HepG2 (cell line): ENCODE data around the gene MTHFD1L. TPM values are rescaled to one million over a fixed set of nuclear protein-coding genes. Genes with fewer than 3 reads are reported as not detected.

Experiments used
- ADNP ChIP-seq: sonication (generic); formaldehyde crosslinking; IDR thresholded peaks from 2 replicates; pipeline ENCODE4 v1.4.0; 2020; ENCODE audit warnings: missing genetic modification reagents
- ARHGAP35 ChIP-seq: sonication (generic); formaldehyde crosslinking; IDR thresholded peaks from 2 replicates; pipeline ENCODE4 v1.9.0; 2022; ENCODE audit warnings: mild to moderate bottlenecking, inconsistent platforms, moderate library complexity, missing genetic modification reagents, borderline replicate concordance
- ATF1 ChIP-seq: IDR thresholded peaks from 2 replicates; pipeline ENCODE4 v1.6.1; 2016; ENCODE audit warnings: mild to moderate bottlenecking, control low read depth
- CCAR2 ChIP-seq: fragments of 200-400 bp; formaldehyde crosslinking; optimal IDR thresholded peaks from 2 replicates; pipeline ENCODE3; 2018; ENCODE audit warnings: low read depth, mild to moderate bottlenecking, low read length, moderate library complexity
- GLI4 ChIP-seq: sonication (generic); formaldehyde crosslinking; IDR thresholded peaks from 2 replicates; pipeline ENCODE4 v1.5.1; 2020; ENCODE audit warnings: missing genetic modification reagents, mild to moderate bottlenecking, moderate library complexity, borderline replicate concordance
- GTF2F1 ChIP-seq: fragments of 150-350 bp; IDR thresholded peaks from 2 replicates; pipeline ENCODE4 v1.6.1; 2014; ENCODE audit warnings: low read length
- HMG20A ChIP-seq: IDR thresholded peaks from 2 replicates; pipeline ENCODE4 v1.6.1; 2016; ENCODE audit warnings: borderline replicate concordance
- KDM1A ChIP-seq: IDR thresholded peaks from 2 replicates; pipeline ENCODE4 v1.6.1; 2016; ENCODE audit warnings: missing compliant biosample characterization
- KDM2A ChIP-seq: sonication (generic); formaldehyde crosslinking; IDR thresholded peaks from 2 replicates; pipeline ENCODE4 v1.4.0; 2020; ENCODE audit warnings: low read depth, missing genetic modification reagents, borderline replicate concordance
- KDM3A ChIP-seq: IDR thresholded peaks from 2 replicates; pipeline ENCODE4 v1.6.1; 2018; ENCODE audit warnings: low read depth, missing compliant biosample characterization
- MEIS2 ChIP-seq: sonication (generic); formaldehyde crosslinking; IDR thresholded peaks from 2 replicates; pipeline ENCODE4 v1.9.0; 2021; ENCODE audit warnings: mild to moderate bottlenecking, missing genetic modification reagents
- SOX13 ChIP-seq, 3 experiments: fragments of 450-650 bp in 1 of 3; sonication (generic) in 1 of 3; formaldehyde crosslinking in 1 of 3; IDR thresholded peaks in 2 of 3; conservative IDR thresholded peaks in 1 of 3; 2 replicates each; pipeline versions ENCODE4 v1.5.0 to v1.6.1; 2016 to 2020; ENCODE audit warnings: antibody characterized with exemption in 1 of 3, mild to moderate bottlenecking in 1 of 3, missing compliant biosample characterization in 1 of 3, missing genetic modification reagents in 1 of 3, moderate library complexity in 1 of 3
- XRCC5 ChIP-seq: fragments of 200-400 bp; formaldehyde crosslinking; optimal IDR thresholded peaks from 2 replicates; pipeline ENCODE3; 2017; ENCODE audit warnings: mild to moderate bottlenecking, low read length
- ZBTB20 ChIP-seq: sonication (generic); formaldehyde crosslinking; IDR thresholded peaks from 2 replicates; pipeline ENCODE4 v1.8.1; 2023; ENCODE audit warnings: missing genetic modification reagents, low read depth, mild to moderate bottlenecking, borderline replicate concordance
- ZFP36L1 ChIP-seq: sonication (generic); formaldehyde crosslinking; IDR thresholded peaks from 2 replicates; pipeline ENCODE4 v1.8.0; 2022; ENCODE audit warnings: mild to moderate bottlenecking, missing genetic modification reagents, moderate library complexity
- ZNF12 ChIP-seq: sonication (generic); formaldehyde crosslinking; IDR thresholded peaks from 2 replicates; pipeline ENCODE4 v1.5.0; 2020; ENCODE audit warnings: missing genetic modification reagents
- ZNF569 ChIP-seq: sonication (generic); formaldehyde crosslinking; IDR thresholded peaks from 2 replicates; pipeline ENCODE4 v1.5.0; 2020; ENCODE audit warnings: mild to moderate bottlenecking, missing genetic modification reagents, moderate library complexity, borderline replicate concordance
- ZNF678 ChIP-seq: sonication (generic); formaldehyde crosslinking; IDR thresholded peaks from 2 replicates; pipeline ENCODE4 v1.4.0; 2020; ENCODE audit warnings: mild to moderate bottlenecking, missing genetic modification reagents
- ZSCAN12 ChIP-seq: sonication (generic); formaldehyde crosslinking; IDR thresholded peaks from 2 replicates; pipeline ENCODE4 v1.9.0; 2021; ENCODE audit warnings: mild to moderate bottlenecking, missing genetic modification reagents
- ZSCAN25 ChIP-seq: sonication (generic); formaldehyde crosslinking; IDR thresholded peaks from 2 replicates; pipeline ENCODE4 v1.8.0; 2022; ENCODE audit warnings: mild to moderate bottlenecking, missing genetic modification reagents
- polyA plus RNA-seq, 8 experiments: library from polyadenylated mRNA; depleted of rRNA in 3 of 8; stranded (reverse) in 7 of 8; unstranded in 1 of 8; fragments of >200 nt; fragmentation: Illumina TruSeq in 4 of 8; extraction: Trizol in 4 of 8; gene quantifications; 2 replicates each; pipeline versions ENCODE4 v1.2.1 to v1.2.3, GENCODE V29; 2011 to 2016; ENCODE audit warnings: low read depth in 4 of 8, missing spikeins in 1 of 8, mixed read lengths in 1 of 8; ENCODE audit not compliant: insufficient read depth in 1 of 8
- total RNA-seq, 5 experiments: library from RNA; depleted of rRNA; stranded (reverse); fragments of >200 nt; fragmentation: Illumina TruSeq; extraction: Trizol; gene quantifications; 2 replicates each; pipeline ENCODE4 v1.2.3, GENCODE V29; 2016; ENCODE audit warnings: low read depth in 1 of 5
- TF ChIP-seq, protein P1 (sequence below): sonication (generic); formaldehyde crosslinking; IDR thresholded peaks from 2 replicates; pipeline ENCODE4 v1.4.0; 2020; ENCODE audit warnings: missing genetic modification reagents
- TF ChIP-seq, protein P2 (sequence below): sonication (generic); formaldehyde crosslinking; IDR thresholded peaks from 2 replicates; pipeline ENCODE4 v1.4.0; 2020; ENCODE audit warnings: missing genetic modification reagents
- TF ChIP-seq, protein P3 (sequence below): sonication (generic); formaldehyde crosslinking; conservative IDR thresholded peaks from 2 replicates; pipeline ENCODE4 v1.4.0; 2020; ENCODE audit warnings: mild to moderate bottlenecking, missing genetic modification reagents, moderate library complexity

The MTHFD1L gene
- total and polyA plus RNA-seq, 2 of the 13 experiments (the other 11 are each of a cell fraction or from before 2014, with no cell fraction given): 24.0 to 39.6 TPM

DNA sequence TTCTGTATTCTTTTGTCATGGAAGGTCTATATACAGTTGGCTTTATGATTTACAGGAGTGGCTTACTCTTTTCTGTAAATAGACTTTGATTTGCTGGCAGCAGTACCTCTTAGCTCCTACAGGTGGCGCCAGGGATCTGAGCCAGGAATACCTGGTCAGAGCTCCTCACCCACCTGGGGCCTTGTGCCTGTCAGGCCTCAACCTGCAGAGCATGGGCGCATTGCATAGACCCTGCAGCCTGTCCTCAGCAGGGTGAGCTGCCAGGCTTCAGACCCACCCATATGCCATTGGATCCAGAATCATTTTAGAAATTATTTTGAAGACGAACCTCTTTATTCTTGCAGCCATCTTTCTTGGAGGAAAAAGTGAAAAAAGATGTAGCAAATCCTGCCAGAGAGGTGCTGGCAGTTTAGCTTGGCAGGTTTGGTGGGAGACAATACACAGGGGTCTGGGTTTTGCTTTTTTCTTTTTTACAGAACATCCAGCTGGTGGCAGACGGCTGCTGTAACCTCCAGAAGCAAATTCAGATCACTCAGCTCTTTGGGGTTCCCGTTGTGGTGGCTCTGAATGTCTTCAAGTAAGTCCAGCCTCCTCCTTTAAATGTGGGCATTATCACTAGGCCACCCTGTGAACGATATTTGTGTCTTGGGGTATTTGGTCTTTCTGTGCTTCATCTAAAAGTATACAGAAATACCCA is 149.1 kb downstream of the MTHFD1L start (continued):
- TF ChIP-seq ARHGAP35 (CRISPR knock-in tag) (0 out of 2 replicates have a peak, but pooled peaks have one; percentile 36), ZBTB20 (CRISPR knock-in tag) (peak; percentile 39; the same call in 1 of the 2 replicates), ZSCAN25 (CRISPR knock-in tag) (peak; percentile 60; the same call in 1 of the 2 replicates), MEIS2 (CRISPR knock-in tag) (peak; percentile 78), ZSCAN12 (CRISPR knock-in tag) (no peak), ZNF12 (CRISPR knock-in tag) (no peak), KDM3A (peak; percentile 62; the same call in 1 of the 2 replicates), KDM1A (CRISPR knock-in tag) (no peak), XRCC5 (peak; percentile 64), ADNP (CRISPR knock-in tag) (no peak), GLI4 (CRISPR knock-in tag) (0 out of 2 replicates have a peak, but pooled peaks have one; percentile 15), ATF1 (CRISPR knock-in tag) (no peak), ZNF569 (CRISPR knock-in tag) (no peak), ZNF678 (CRISPR knock-in tag) (no peak), SOX13 (IDR thresholded peaks at IDR 0.05) (no peak), SOX13 (CRISPR knock-in tag; conservative IDR thresholded peaks at IDR 0.05 in 1 of 2, IDR thresholded peaks at IDR 0.05 in 1 of 2) (peak in 1 of 2 experiments; percentile 62; a peak in 1 of 4 replicates), GTF2F1 (no peak), ZFP36L1 (CRISPR knock-in tag) (0 out of 2 replicates have a peak, but pooled peaks have one; percentile 6), CCAR2 (no peak), HMG20A (peak; percentile 77; the same call in 1 of the 2 replicates), KDM2A (CRISPR knock-in tag) (peak; percentile 72; the same call in 1 of the 2 replicates)
- TF ChIP-seq, protein P1, sequence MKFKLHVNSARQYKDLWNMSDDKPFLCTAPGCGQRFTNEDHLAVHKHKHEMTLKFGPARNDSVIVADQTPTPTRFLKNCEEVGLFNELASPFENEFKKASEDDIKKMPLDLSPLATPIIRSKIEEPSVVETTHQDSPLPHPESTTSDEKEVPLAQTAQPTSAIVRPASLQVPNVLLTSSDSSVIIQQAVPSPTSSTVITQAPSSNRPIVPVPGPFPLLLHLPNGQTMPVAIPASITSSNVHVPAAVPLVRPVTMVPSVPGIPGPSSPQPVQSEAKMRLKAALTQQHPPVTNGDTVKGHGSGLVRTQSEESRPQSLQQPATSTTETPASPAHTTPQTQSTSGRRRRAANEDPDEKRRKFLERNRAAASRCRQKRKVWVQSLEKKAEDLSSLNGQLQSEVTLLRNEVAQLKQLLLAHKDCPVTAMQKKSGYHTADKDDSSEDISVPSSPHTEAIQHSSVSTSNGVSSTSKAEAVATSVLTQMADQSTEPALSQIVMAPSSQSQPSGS: 0 out of 2 replicates have a peak, but pooled peaks have one; percentile 65
- TF ChIP-seq, protein P2, sequence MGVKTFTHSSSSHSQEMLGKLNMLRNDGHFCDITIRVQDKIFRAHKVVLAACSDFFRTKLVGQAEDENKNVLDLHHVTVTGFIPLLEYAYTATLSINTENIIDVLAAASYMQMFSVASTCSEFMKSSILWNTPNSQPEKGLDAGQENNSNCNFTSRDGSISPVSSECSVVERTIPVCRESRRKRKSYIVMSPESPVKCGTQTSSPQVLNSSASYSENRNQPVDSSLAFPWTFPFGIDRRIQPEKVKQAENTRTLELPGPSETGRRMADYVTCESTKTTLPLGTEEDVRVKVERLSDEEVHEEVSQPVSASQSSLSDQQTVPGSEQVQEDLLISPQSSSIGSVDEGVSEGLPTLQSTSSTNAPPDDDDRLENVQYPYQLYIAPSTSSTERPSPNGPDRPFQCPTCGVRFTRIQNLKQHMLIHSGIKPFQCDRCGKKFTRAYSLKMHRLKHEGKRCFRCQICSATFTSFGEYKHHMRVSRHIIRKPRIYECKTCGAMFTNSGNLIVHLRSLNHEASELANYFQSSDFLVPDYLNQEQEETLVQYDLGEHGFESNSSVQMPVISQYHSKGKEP (CRISPR knock-in tag): peak; percentile 55; the same call in 1 of the 2 replicates
- TF ChIP-seq, protein P3, sequence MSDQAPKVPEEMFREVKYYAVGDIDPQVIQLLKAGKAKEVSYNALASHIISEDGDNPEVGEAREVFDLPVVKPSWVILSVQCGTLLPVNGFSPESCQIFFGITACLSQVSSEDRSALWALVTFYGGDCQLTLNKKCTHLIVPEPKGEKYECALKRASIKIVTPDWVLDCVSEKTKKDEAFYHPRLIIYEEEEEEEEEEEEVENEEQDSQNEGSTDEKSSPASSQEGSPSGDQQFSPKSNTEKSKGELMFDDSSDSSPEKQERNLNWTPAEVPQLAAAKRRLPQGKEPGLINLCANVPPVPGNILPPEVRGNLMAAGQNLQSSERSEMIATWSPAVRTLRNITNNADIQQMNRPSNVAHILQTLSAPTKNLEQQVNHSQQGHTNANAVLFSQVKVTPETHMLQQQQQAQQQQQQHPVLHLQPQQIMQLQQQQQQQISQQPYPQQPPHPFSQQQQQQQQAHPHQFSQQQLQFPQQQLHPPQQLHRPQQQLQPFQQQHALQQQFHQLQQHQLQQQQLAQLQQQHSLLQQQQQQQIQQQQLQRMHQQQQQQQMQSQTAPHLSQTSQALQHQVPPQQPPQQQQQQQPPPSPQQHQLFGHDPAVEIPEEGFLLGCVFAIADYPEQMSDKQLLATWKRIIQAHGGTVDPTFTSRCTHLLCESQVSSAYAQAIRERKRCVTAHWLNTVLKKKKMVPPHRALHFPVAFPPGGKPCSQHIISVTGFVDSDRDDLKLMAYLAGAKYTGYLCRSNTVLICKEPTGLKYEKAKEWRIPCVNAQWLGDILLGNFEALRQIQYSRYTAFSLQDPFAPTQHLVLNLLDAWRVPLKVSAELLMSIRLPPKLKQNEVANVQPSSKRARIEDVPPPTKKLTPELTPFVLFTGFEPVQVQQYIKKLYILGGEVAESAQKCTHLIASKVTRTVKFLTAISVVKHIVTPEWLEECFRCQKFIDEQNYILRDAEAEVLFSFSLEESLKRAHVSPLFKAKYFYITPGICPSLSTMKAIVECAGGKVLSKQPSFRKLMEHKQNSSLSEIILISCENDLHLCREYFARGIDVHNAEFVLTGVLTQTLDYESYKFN (CRISPR knock-in tag): peak; percentile 51
